KOPT-K1 (cell line): Measurements from ENCODE around the gene CDCA8.
"Not testable (repeated sequence)": the region's sequence is repeated elsewhere in the genome, so short reads cannot be mapped to it uniquely, and the experiment has no call there.

Experiments used
- H3K27ac ChIP-seq: fragments of 200-600 bp; sonication (generic); 2 replicates; pipeline ENCODE4 v1.5.1; 2016; ENCODE audit warnings: antibody characterized with exemption, mild to moderate bottlenecking, low read depth, low read length; ENCODE audit not compliant: poor library complexity, severe bottlenecking
- H3K36me3 ChIP-seq: fragments of 200-600 bp; sonication (generic); 2 replicates; pipeline ENCODE4 v1.5.1; 2017; ENCODE audit warnings: antibody characterized with exemption, mild to moderate bottlenecking, low read length, moderate library complexity; ENCODE audit not compliant: insufficient read depth
- H3K9me3 ChIP-seq: fragments of 200-600 bp; sonication (generic); 2 replicates; pipeline ENCODE4 v1.5.1; 2017; ENCODE audit warnings: antibody characterized with exemption, low read length, mild to moderate bottlenecking; ENCODE audit not compliant: insufficient read depth, poor library complexity, severe bottlenecking

CDCA8 gene

GRCh38 chr1:37687764-37688163 lies 4.6 kb upstream of the CDCA8 start:
- H3K9me3 ChIP-seq, H3K27ac ChIP-seq: not testable (repeated sequence)
- H3K36me3 ChIP-seq: peaks cover 54% of the 10 kb centered on the region

GRCh38 chr1:37688926-37689325 lies 3.4 kb upstream of the CDCA8 start:
- Histone ChIP-seq H3K36me3 (peaks cover 43% of the 10 kb centered on the region), H3K27ac (peak overlapping the region; percentile 46), H3K9me3 (no peaks in the 10 kb centered on the region)

- H3K36me3 ChIP-seq: peaks cover 42% of the 10 kb centered on the region
- H3K9me3 ChIP-seq: no peaks in the 10 kb centered on the region
- H3K27ac ChIP-seq: peak overlapping the region; percentile 91
Measured at GRCh38 chr1:37691497-37692077, 729 bp upstream of the CDCA8 start.

- H3K9me3 ChIP-seq: no peaks in the 10 kb centered on the region
- peak overlapping the region; percentile 91 for H3K27ac ChIP-seq
- H3K36me3 ChIP-seq: peaks cover 45% of the 10 kb centered on the region
Measured at GRCh38 chr1:37692834-37693175, 489 bp downstream of the CDCA8 start.

GRCh38 chr1:37697090-37697489 lies 4.8 kb downstream of the CDCA8 start:
- Histone ChIP-seq H3K9me3 (no peaks in the 10 kb centered on the region), H3K36me3 (peaks cover 79% of the 10 kb centered on the region), H3K27ac (no peak overlapping the region)

GRCh38 chr1:37697737-37698136 lies 5.4 kb downstream of the CDCA8 start:
- H3K36me3 ChIP-seq: peaks cover 85% of the 10 kb centered on the region
- no peak overlapping the region for H3K27ac ChIP-seq
- H3K9me3 ChIP-seq: no peaks in the 10 kb centered on the region

GRCh38 chr1:37699147-37699546 lies 6.8 kb downstream of the CDCA8 start:
- Histone ChIP-seq H3K36me3 (peaks cover 96% of the 10 kb centered on the region), H3K27ac (no peak overlapping the region)

GRCh38 chr1:37701051-37701450 lies 8.7 kb downstream of the CDCA8 start:
- H3K36me3 ChIP-seq: peaks cover 98% of the 10 kb centered on the region
- no peaks in the 10 kb centered on the region for H3K9me3 ChIP-seq
- no peak overlapping the region for H3K27ac ChIP-seq

More at GRCh38 chr1:37699147-37699546, 6.8 kb downstream of the CDCA8 start:
- H3K9me3 ChIP-seq: no peaks in the 10 kb centered on the region

- Histone ChIP-seq H3K36me3 (peaks cover 98% of the 10 kb centered on the region), H3K27ac (no peak overlapping the region), H3K9me3 (no peaks in the 10 kb centered on the region)
Measured at GRCh38 chr1:37703061-37703460, 10.7 kb downstream of the CDCA8 start.

- no peaks in the 10 kb centered on the region for H3K9me3 ChIP-seq
- H3K27ac ChIP-seq: no peak overlapping the region
- H3K36me3 ChIP-seq: peaks cover 98% of the 10 kb centered on the region
Measured at GRCh38 chr1:37704966-37705365, 12.7 kb downstream of the CDCA8 start.

GRCh38 chr1:37705399-37705798 lies 13.1 kb downstream of the CDCA8 start:
- Histone ChIP-seq H3K27ac (no peak overlapping the region), H3K9me3 (no peaks in the 10 kb centered on the region), H3K36me3 (peaks cover 98% of the 10 kb centered on the region)

GRCh38 chr1:37708471-37708870 lies 16.2 kb downstream of the CDCA8 start:
- Histone ChIP-seq H3K27ac (no peak overlapping the region), H3K9me3 (no peaks in the 10 kb centered on the region), H3K36me3 (peaks cover 84% of the 10 kb centered on the region)

- no peak overlapping the region for H3K27ac ChIP-seq
- H3K36me3 ChIP-seq: peaks cover 28% of the 10 kb centered on the region
- H3K9me3 ChIP-seq: no peaks in the 10 kb centered on the region
Measured at GRCh38 chr1:37714226-37714625, 21.9 kb downstream of the CDCA8 start.

- no peak overlapping the region for H3K27ac ChIP-seq
- peaks cover 23% of the 10 kb centered on the region for H3K36me3 ChIP-seq
- no peaks in the 10 kb centered on the region for H3K9me3 ChIP-seq
Measured at GRCh38 chr1:37714689-37715088, 22.4 kb downstream of the CDCA8 start.

- Histone ChIP-seq H3K9me3 (no peaks in the 10 kb centered on the region), H3K27ac (no peak overlapping the region), H3K36me3 (peaks cover 7% of the 10 kb centered on the region)
Measured at GRCh38 chr1:37716321-37716720, 24.0 kb downstream of the CDCA8 start.

- Histone ChIP-seq H3K9me3 (no peaks in the 10 kb centered on the region), H3K36me3 (no peaks in the 10 kb centered on the region), H3K27ac (no peak overlapping the region)
Measured at GRCh38 chr1:37717631-37718030, 25.3 kb downstream of the CDCA8 start.
